GM19023 (cell line): Measurements from ENCODE around the gene MED15.

Experiments used
- ATAC-seq: cut with Tn5 transposase; IDR thresholded peaks from one replicate; pipeline ENCODE4 v1.9.1; 2021; ENCODE audit warnings: mild to moderate bottlenecking, moderate library complexity; ENCODE audit not compliant: unreplicated experiment

MED15 gene

DNA sequence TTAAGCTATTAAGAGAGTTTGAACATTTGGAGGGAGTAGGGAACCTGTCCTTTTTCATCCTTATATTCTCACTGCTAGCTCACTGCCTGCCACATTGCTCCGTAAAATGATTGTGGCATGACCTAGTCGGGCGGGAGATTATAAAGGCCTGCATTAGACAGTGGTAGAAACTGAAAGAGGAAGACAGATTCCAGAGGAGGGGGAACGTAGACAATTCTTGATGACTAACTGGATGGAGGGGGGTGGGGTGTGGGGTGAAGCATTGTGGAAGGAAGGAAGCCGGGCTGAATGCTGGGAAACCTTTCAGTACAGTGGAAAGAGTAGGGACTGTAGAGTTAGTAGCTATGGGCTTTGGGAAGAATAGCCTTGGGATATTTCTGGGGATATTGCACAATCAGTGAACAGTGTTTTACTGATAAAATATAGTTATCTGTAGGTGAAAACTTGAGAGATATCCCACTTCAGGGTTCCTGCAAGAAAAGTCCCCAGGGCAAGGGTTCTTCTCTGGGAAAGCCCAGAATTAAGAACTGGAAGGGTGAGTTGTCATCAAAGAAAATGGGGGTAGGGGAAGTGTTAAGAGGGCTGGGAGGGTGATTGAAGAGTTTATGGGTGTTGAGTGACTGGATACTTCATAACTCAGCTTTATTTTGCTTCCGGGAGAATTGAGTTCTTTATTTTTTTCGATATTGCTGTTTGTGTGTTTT, 2.1 kb downstream of the MED15 start:
- no peak for ATAC-seq

GRCh38 chr22:20510811-20511577, 3.6 kb downstream of the MED15 start:
- no peak for ATAC-seq

- no peak for ATAC-seq
These were observed 4.3 kb downstream of the MED15 start for GRCh38 chr22:20511578-20512229.

DNA sequence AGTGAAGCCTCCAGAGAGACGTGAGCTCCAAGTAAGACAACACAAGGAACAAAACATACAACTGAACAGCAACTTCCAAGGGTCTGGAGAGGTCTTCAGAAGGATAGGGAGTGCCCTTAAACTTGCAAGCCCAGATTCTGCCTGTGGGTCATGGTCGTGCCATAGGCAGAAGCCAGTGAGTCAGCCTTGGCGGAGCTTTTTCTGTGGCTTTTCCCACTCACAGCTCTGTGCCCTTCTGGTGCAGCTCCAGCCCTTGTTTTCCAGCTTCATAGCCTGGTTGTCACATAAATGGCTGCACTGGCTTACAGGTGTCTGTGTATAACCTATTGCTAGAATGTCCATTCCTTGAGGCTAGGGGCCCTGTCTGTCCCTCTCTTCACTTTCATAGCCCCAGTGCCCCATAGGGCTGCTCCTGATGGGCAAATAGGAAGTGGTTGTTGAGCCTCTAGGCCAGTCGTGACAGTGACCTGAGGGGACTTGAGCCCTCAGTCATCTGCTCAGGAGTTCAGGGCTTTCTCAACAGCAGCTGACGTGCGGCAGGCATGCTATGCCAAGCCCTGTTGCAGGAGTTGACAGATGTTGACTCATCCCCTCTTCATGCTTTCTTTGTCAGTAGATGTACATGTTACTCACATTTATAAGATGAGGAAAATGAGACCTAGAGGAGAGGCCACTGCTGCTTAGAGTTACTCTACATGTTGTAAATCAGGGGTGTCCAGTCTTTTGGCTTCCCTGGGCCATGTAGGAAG, 7.4 kb downstream of the MED15 start:
- no peak for ATAC-seq

GRCh38 chr22:20516399-20516798, 9.0 kb downstream of the MED15 start:
- no peak for ATAC-seq

GRCh38 chr22:20517422-20517821, 10.0 kb downstream of the MED15 start:
- no peak for ATAC-seq

- no peak for ATAC-seq
These were observed 10.6 kb downstream of the MED15 start for GRCh38 chr22:20517841-20518592.

GRCh38 chr22:20519558-20519957, 12.1 kb downstream of the MED15 start:
- ATAC-seq: no peak

DNA sequence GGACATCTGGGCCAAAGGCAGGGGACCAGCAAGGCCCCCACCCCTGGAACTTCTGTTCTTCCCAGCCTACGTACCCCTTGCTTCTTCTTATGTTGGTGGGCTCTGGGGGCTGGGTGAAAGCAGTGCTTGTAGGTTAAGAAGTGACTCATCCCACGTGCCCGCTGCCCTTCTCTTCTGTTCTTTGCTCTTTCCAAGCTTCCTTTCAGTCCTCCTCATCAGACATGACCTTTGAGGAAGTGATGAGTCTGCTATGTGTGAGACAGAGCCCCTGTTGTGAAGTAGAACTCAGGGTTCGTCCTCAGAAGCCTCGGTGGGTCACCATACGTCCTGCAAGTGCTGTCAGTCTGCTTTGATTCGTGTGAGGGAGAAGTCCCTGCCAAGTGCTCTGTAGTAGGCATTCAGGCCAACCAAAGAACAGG, 12.7 kb downstream of the MED15 start:
- no peak for ATAC-seq

GRCh38 chr22:20522134-20523004, 15.0 kb downstream of the MED15 start:
- no peak for ATAC-seq

DNA sequence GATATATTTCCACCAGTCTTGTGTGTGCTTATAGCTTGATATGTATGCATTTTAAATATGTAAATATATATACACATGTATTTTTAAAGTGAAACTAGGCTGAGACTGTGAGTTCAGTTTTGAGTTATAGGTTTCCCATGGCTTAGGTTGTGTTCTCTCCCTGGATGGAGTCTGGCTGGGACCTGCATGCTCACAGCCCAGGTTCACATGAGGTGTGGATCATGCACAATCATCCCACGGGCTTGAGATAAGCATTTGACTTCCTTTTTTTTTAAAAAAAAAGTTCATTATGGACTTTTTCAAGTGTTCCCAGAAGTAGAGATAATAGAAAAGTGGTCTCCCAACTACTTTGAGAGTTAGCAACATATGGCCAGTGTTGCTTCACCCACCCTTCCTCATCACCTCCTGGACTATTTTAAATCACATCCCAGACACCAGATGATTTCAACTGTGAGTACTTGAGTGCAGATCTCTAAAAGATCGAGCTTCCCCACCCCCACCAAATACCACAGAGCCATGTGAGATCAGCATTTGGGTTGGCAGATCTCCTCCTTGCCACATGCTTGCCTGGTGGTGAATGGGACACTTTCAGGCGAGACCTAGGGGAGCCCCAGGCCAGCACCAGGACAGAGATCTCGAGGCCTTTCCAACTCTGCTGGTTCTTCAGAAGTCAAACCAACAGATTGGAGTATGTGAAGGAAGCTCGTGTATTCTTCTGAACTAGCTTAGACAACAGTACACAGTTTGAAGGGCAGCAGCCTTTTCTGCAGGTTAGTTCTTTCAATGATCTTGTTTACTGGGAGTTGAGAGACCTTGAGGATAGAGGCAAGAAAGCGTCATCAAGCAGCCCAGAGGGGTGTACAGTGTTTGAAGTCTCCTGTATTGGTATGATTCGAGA, 15.9 kb downstream of the MED15 start:
- no peak for ATAC-seq

DNA sequence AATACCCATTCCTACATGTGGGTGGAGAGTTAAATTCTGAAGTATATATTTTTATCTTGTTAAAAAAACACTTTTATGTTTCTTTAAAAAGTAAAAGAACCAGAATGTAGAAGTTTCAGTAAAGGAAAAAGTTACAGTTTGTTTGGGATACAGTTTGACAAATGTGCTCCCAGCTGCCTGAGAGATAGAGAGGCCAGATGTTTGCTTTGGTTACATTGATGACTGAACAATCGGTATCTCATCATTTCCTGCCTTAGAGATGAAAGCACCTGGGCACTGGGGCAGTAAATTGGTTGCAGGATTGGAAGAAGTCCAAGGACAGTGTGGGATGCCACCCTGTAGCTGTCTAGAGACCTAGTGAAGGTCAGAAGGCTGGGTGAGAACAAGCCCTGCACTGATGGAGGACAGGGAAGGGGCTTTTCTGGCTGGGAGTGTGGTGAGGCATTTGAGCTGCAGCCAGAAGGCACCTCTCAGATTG, 16.6 kb downstream of the MED15 start:
- no peak for ATAC-seq

DNA sequence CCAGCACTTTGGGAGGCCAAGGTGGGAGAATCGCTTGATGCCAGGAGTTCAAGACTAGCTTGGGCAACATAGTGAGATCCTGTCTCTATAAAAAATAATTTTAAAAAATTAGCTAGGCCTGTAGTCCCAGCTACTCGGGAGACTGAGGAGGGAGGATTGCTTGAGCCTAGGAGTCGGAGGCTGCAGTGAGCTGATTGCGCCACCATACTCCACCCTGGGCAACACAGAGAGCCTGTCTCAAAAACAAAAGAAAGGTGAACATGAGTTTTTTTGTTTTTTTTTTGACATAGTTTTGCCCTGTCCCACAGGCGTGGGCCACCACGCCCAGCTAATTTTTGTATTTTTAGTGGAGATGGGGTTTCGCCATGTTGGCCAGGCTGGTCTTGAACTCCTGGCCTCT, 17.6 kb downstream of the MED15 start:
- ATAC-seq: no peak

DNA sequence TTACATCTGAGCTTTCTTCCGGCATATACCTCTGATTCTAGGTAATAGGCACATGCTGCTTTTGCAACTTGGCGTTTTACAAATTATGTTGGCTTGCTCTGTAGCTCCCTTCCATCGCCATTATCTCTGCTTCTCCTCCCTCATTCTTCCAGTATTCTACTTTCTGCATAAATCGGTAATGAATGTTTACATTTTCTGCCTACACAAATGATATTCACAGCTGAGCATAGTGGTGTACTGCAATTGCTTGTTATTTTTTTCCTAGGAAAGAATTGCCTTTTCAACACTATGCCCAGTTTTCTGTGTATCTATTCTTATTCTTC, 18.9 kb downstream of the MED15 start:
- no peak for ATAC-seq

DNA sequence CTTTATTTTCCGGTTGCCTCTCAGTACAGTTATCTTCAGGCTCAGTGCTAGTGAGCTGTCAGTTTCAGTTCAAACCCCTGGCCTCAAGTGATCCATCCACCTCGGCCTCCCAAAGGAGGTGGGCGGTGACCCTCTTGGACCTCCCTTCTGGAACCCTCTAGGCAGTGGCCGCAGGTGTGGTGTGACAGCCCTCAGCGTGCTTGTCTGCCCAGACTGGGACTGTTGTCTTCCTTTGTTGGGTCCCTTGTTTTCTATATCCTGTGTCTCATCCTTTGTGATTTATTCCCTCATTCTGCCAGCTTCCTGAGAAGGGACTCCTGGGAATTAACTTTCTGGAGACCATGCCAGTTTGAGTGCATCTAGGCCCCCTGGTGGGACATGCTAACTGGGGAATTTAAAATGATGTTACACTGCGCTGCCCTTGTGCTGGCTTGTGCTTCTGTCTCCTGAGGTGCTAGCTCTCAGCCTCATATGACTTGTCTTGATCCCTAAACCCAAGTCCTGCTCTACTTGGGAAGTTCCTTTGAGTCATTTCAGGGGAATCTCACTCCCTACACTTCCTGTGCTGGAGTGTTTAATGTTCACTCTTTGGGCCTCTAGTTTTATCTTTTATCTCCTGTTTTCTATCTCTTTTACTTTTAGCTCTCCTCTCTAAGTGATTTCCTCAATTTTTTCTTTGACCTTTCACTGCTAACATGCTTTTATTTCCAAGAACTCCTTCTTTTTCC, 19.4 kb downstream of the MED15 start:
- no peak for ATAC-seq

- ATAC-seq: no peak
These were observed 21.1 kb downstream of the MED15 start for GRCh38 chr22:20528405-20528978.

DNA sequence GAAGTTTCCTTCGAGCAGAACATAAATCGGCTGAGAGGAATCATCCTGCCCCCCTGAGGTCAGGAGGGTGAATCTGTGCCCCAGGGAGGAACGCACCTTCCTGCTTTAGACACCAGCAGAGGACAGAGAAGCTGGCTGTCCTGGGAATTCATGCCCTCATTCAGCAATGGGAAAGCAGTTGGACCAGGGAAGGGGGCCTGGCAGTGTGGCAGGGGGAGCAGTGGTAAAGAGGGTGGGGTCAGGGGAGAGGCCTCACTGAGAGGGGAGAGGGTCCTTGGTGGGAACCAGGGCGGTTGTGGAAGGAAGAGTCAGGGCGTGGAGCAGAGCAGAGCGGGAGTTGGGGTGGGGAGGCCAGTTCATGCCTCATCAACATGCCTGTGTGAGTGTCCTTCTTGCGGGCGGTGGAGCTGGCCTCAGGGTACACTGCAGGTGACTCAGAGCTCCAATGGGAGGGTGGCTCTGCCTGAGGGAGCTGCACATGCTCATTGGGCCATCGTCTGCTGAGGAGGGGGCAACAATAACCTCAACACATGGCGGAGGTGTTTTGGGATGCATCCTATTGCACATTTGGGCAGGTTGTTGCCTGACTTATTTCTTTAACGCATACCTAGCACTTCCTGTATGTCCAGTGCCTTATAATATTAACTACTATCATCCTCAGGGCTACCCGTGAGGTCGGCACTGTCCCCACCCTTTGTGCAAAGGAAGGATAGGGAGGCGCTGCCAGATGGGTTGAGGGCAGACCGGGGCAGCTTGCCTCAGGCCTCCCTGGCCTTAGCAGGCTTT, 23.2 kb downstream of the MED15 start:
- ATAC-seq: no peak
